GM23338 (cell line): Measurements from ENCODE around the gene CACNB2. TPM values are rescaled to one million over a fixed set of nuclear protein-coding genes. Genes with fewer than 3 reads are reported as not detected.

Experiments
- ATAC-seq: fragments of 200-7000 bp; cut with Tn5 transposase; 3 replicates; pipeline ENCODE4 v1.9.1; 2020
- DNase-seq: peaks from one replicate; pipeline ENCODE4 v3.0.0-alpha.2; 2015; ENCODE audit warnings: low spot score
- H2AFZ ChIP-seq: fragments of 200-600 bp; sonication (generic); 2 replicates; pipeline ENCODE4 v1.8.0; 2016; ENCODE audit warnings: antibody characterized with exemption, mild to moderate bottlenecking, moderate library complexity
- H3F3A ChIP-seq: fragments of 200-600 bp; sonication (generic); replicated peaks from 2 replicates; pipeline ENCODE4 v1.8.0; 2017; ENCODE audit warnings: antibody characterized with exemption, mixed run types, low read depth
- H3K27ac ChIP-seq: fragments of 200-600 bp; sonication (generic); 2 replicates; pipeline ENCODE4 v1.6.1; 2016; ENCODE audit warnings: low read depth
- H3K27me3 ChIP-seq: fragments of 200-600 bp; sonication (generic); 2 replicates; pipeline ENCODE4 v1.8.0; 2016; ENCODE audit warnings: mild to moderate bottlenecking, mixed run types, moderate library complexity; ENCODE audit not compliant: insufficient read depth
- H3K36me3 ChIP-seq: fragments of 200-600 bp; sonication (generic); 2 replicates; pipeline ENCODE4 v1.8.0; 2016; ENCODE audit warnings: mild to moderate bottlenecking; ENCODE audit not compliant: insufficient read depth
- H3K4me1 ChIP-seq: fragments of 200-600 bp; sonication (generic); 2 replicates; pipeline ENCODE4 v1.8.0; 2016; ENCODE audit warnings: mild to moderate bottlenecking, moderate library complexity; ENCODE audit not compliant: insufficient read depth
- H3K4me2 ChIP-seq: fragments of 200-600 bp; sonication (generic); 2 replicates; pipeline ENCODE4 v1.7.1; 2017; ENCODE audit warnings: mixed run types
- H3K4me3 ChIP-seq: fragments of 200-600 bp; sonication (generic); 2 replicates; pipeline ENCODE4 v1.6.1; 2016; ENCODE audit warnings: mixed run types
- H3K79me2 ChIP-seq: fragments of 200-600 bp; sonication (generic); replicated peaks from 2 replicates; pipeline ENCODE4 v1.8.0; 2017; ENCODE audit warnings: mild to moderate bottlenecking; ENCODE audit not compliant: insufficient read depth
- H3K9me2 ChIP-seq: fragments of 200-600 bp; sonication (generic); 2 replicates; pipeline ENCODE4 v1.8.0; 2017; ENCODE audit not compliant: insufficient read depth
- H4K20me1 ChIP-seq: fragments of 200-600 bp; sonication (generic); replicated peaks from 2 replicates; pipeline ENCODE4 v1.8.0; 2017; ENCODE audit warnings: mild to moderate bottlenecking; ENCODE audit not compliant: insufficient read depth
- H3K27ac Mint-ChIP-seq: 2 replicates; pipeline ENCODE4 v1.8.0; 2020; ENCODE audit warnings: inconsistent platforms, mild to moderate bottlenecking, moderate library complexity, mixed read lengths
- H3K27me3 Mint-ChIP-seq: 3 replicates; pipeline ENCODE4 v1.8.0; 2022; ENCODE audit warnings: low read depth, mild to moderate bottlenecking, moderate library complexity, mixed read lengths, inconsistent platforms; ENCODE audit not compliant: insufficient read depth, poor library complexity
- H3K36me3 Mint-ChIP-seq: 3 replicates; pipeline ENCODE4 v1.8.0; 2021; ENCODE audit warnings: low read depth, mild to moderate bottlenecking, inconsistent platforms, moderate library complexity, mixed read lengths
- H3K4me1 Mint-ChIP-seq: 3 replicates; pipeline ENCODE4 v1.8.0; 2020; ENCODE audit warnings: mild to moderate bottlenecking, inconsistent platforms, mixed read lengths
- H3K4me3 Mint-ChIP-seq: 3 replicates; pipeline ENCODE4 v1.8.0; 2021; ENCODE audit warnings: moderate library complexity, mild to moderate bottlenecking, inconsistent platforms, mixed read lengths
- H3K9me3 Mint-ChIP-seq: 3 replicates; pipeline ENCODE4 v1.8.0; 2020; ENCODE audit warnings: moderate library complexity, mild to moderate bottlenecking, inconsistent platforms, mixed read lengths
- CREB1 ChIP-seq: fragments of 250-450 bp; sonication (Bioruptor Pico); IDR thresholded peaks from 2 replicates; pipeline ENCODE4 v1.5.0; 2020; ENCODE audit warnings: low read depth, mild to moderate bottlenecking, moderate library complexity
- JUNB ChIP-seq: IDR thresholded peaks from one replicate; pipeline ENCODE4 v1.6.1; 2016; ENCODE audit warnings: antibody characterized with exemption; ENCODE audit not compliant: unreplicated experiment
- NANOG ChIP-seq: IDR thresholded peaks from 2 replicates; pipeline ENCODE4 v1.6.1; 2016; ENCODE audit warnings: antibody characterized with exemption, borderline replicate concordance
- POLR2AphosphoS5 ChIP-seq: IDR thresholded peaks from 2 replicates; pipeline ENCODE4 v1.6.1; 2016; ENCODE audit warnings: antibody characterized with exemption, low read depth
- STAT1 ChIP-seq: IDR thresholded peaks from one replicate; pipeline ENCODE4 v1.6.1; 2016; ENCODE audit warnings: antibody characterized with exemption; ENCODE audit not compliant: unreplicated experiment
- ZNF462 ChIP-seq: fragments of 250-450 bp; sonication (Bioruptor Pico); IDR thresholded peaks from 2 replicates; pipeline ENCODE4 v1.5.0; 2020; ENCODE audit warnings: mild to moderate bottlenecking, moderate library complexity
- polyA plus RNA-seq: library from polyadenylated mRNA; unstranded; fragments of >200 nt; fragmentation: Nextera tagmentation; extraction: Ambion mirVana; gene quantifications from 2 replicates; pipeline ENCODE4 v1.2.1, GENCODE V29; 2016
- total RNA-seq: library from RNA; depleted of rRNA; stranded (reverse); fragments of >200 nt; shearing (Covaris generic); gene quantifications from 2 replicates; pipeline ENCODE4 v1.2.3, GENCODE V29; 2014
- TF ChIP-seq, protein P1 (sequence below), 2 experiments: fragments of 200-600 bp in 1 of 2; sonication (generic) in 1 of 2; conservative IDR thresholded peaks; 2 replicates each; pipeline versions ENCODE4 v1.5.1 to v1.6.1; 2016 to 2017; ENCODE audit warnings: antibody characterized with exemption in 2 of 2, low read depth in 2 of 2, mild to moderate bottlenecking in 2 of 2, moderate library complexity in 1 of 2

The CACNB2 gene
- total and polyA plus RNA-seq, 2 experiments from 2014 or later = 5.0 to 5.9 TPM

DNA sequence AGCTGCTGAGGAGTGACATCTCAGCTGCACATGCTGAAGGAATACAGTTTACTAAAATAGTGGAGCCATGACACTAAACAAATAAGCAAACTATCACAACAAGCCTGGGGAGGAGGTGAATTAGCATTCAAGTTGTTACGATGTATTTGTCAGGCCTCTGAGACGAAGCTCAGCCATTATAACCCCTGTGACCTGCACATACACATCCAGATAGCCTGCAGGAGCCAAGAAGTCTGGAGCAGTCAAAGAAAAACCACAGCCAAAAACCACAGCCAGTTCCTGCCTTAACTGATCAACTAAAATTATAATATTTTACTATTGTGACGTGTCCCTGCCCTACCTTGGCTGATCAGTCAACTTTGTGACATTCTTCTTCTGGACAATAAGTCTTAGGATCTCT, 442.6 kb downstream of the CACNB2 start:
- Mint-ChIP-seq H3K4me1 (peaks cover 9% of the 10 kb centered on the region; the same call in 2 of the 3 replicates), H3K27ac (no peak overlapping the region), H3K36me3 (peaks cover 73% of the 10 kb centered on the region), H3K27me3 (peaks cover 4% of the 10 kb centered on the region), H3K9me3 (peaks cover 14% of the 10 kb centered on the region), H3K4me3 (no peak overlapping the region)
- no peaks in the 10 kb centered on the region for H3F3A ChIP-seq
- TF ChIP-seq, protein P1, sequence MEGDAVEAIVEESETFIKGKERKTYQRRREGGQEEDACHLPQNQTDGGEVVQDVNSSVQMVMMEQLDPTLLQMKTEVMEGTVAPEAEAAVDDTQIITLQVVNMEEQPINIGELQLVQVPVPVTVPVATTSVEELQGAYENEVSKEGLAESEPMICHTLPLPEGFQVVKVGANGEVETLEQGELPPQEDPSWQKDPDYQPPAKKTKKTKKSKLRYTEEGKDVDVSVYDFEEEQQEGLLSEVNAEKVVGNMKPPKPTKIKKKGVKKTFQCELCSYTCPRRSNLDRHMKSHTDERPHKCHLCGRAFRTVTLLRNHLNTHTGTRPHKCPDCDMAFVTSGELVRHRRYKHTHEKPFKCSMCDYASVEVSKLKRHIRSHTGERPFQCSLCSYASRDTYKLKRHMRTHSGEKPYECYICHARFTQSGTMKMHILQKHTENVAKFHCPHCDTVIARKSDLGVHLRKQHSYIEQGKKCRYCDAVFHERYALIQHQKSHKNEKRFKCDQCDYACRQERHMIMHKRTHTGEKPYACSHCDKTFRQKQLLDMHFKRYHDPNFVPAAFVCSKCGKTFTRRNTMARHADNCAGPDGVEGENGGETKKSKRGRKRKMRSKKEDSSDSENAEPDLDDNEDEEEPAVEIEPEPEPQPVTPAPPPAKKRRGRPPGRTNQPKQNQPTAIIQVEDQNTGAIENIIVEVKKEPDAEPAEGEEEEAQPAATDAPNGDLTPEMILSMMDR (conservative IDR thresholded peaks at IDR 0.05; ENCODE audit: low read depth in 2 of 2) = no peak
- TF ChIP-seq JUNB (no peak), STAT1 (no peak), ZNF462 (no peak), POLR2AphosphoS5 (no peak), CREB1 (no peak), NANOG (no peak)
- ATAC-seq (no peak), DNase-seq (no peak)
- no peaks in the 10 kb centered on the region for H3K9me2 ChIP-seq
- peaks cover 18% of the 10 kb centered on the region; the same call in 1 of the 2 replicates for H3K36me3 ChIP-seq
- no peak overlapping the region for H2AFZ ChIP-seq
- H3K4me2 ChIP-seq = no peak overlapping the region
- no peak overlapping the region for H3K27ac ChIP-seq
- no peaks in the 10 kb centered on the region for H4K20me1 ChIP-seq
- H3K79me2 ChIP-seq = no peaks in the 10 kb centered on the region; the same call in 1 of the 2 replicates
- no peaks in the 10 kb centered on the region for H3K4me1 ChIP-seq
- no peaks in the 10 kb centered on the region for H3K27me3 ChIP-seq
- no peak overlapping the region for H3K4me3 ChIP-seq
